ENCODE data around the gene TMEM128. TPM values are rescaled to one million over a fixed set of nuclear protein-coding genes. Genes with fewer than 3 reads are reported as not detected.
"Not testable (repeated sequence)": the region's sequence is repeated elsewhere in the genome, so short reads cannot be mapped to it uniquely, and the experiment has no call there.

TMEM128 gene
- total and polyA plus RNA-seq, 12 donors, result 8.3 to 18.2 (median 11.3) TPM

DNA sequence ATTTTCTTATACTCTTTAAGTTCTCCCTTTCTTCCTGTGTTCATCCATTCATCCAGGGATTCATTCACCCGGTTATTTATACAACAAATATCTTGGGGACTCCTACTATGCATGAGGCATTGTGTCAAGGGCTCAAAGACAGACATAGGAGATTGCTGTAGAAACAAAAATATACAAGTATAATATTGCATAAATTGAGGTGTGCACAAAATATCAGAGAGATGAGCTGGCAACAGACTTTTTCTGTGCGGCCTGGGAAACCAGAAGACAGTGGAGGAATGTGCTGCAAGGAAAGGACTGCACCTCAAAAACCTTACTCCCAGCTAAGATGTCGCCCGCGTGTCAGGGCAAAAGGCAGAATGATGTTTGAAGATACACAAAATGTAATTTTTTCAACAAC, 30.9 kb downstream of the TMEM128 start:
- Histone ChIP-seq H3K9me3 (no peaks in the 10 kb centered on the region), H3K36me3 (no peaks in the 10 kb centered on the region), H3K27me3 (peaks cover 0 to 43% (median 24%) of the 10 kb centered on the region in 7 donors), H3K4me1 (no peaks in the 10 kb centered on the region), H3K4me3 (no peak overlapping the region), H3K27ac (no peak overlapping the region)
- ATAC-seq (no peak), DNase-seq (no peak)
- intact Hi-C loops (cut with DNase I), result no loop called here
- 80 to 82% methylated on average over 5 of the region's 5 CpGs for WGBS, 2 donors
- TF ChIP-seq, protein P1, sequence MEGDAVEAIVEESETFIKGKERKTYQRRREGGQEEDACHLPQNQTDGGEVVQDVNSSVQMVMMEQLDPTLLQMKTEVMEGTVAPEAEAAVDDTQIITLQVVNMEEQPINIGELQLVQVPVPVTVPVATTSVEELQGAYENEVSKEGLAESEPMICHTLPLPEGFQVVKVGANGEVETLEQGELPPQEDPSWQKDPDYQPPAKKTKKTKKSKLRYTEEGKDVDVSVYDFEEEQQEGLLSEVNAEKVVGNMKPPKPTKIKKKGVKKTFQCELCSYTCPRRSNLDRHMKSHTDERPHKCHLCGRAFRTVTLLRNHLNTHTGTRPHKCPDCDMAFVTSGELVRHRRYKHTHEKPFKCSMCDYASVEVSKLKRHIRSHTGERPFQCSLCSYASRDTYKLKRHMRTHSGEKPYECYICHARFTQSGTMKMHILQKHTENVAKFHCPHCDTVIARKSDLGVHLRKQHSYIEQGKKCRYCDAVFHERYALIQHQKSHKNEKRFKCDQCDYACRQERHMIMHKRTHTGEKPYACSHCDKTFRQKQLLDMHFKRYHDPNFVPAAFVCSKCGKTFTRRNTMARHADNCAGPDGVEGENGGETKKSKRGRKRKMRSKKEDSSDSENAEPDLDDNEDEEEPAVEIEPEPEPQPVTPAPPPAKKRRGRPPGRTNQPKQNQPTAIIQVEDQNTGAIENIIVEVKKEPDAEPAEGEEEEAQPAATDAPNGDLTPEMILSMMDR (IDR thresholded peaks at IDR 0.05), result no peak

DNA sequence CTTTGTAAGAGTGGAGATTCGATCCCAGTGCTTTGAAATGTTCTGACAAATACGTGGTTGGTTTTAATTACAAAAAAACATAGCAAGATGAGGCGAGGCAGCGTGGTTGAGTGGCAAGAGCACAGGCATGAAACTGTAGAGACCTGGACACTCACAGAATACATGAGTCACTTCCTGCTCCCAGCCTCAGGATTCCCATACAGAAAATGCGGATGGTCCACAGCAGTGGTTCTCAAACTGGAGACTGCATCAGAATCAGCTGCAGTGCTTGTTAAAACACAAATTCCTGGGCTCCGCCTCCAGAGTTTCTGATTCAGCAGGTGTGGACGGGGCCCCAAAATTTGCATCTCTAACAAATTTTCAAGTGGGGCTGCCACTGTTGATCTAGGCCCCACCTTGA, 31.4 kb downstream of the TMEM128 start:
- WGBS, 2 donors, result 66 to 71% methylated on average over 7 of the region's 7 CpGs
- no peaks in the 10 kb centered on the region for H3K4me1 ChIP-seq
- no peak overlapping the region for H3K27ac ChIP-seq
- peaks cover 0 to 41% (median 19%) of the 10 kb centered on the region in 7 donors for H3K27me3 ChIP-seq
- ATAC-seq, result no peak
- no peak overlapping the region for H3K4me3 ChIP-seq
- H3K9me3 ChIP-seq, result no peaks in the 10 kb centered on the region
- intact Hi-C loops (cut with DNase I), result no loop called here
- no peak for DNase-seq
- no peaks in the 10 kb centered on the region for H3K36me3 ChIP-seq
- TF ChIP-seq, protein P1 (IDR thresholded peaks at IDR 0.05), result no peak

- H3K27me3 ChIP-seq, result peaks cover 0 to 43% (median 13%) of the 10 kb centered on the region in 7 donors
- intact Hi-C loops (cut with DNase I); H3K4me1 ChIP-seq; H3K36me3 ChIP-seq; H3K4me3 ChIP-seq; DNase-seq; H3K27ac ChIP-seq; H3K9me3 ChIP-seq; ATAC-seq: not testable (repeated sequence)
- 68% methylated on average over 4 of the region's 4 CpGs for WGBS, 2 donors
Observed at GRCh38 chr4:4213674-4214073, 34.3 kb downstream of the TMEM128 start.

- no peak overlapping the region for H3K27ac ChIP-seq
Observed at GRCh38 chr4:4206204-4206603, 41.8 kb downstream of the TMEM128 start.

DNA sequence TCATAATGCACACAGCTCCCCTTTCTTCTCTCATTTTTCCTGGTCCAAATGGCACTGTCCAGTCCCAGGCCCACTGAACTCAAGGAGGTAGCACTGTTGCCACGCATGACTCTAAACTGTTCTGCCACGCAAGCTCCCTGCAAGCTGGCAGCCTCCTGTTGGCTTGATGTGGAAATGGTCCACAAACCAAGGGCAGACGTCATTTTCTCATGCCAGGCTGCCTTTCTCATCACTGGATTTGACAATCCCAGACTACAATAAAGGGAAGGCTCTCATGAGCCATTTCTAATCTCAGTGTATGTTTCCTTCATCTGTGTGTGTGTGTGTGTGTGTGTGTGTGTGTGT, 43.6 kb downstream of the TMEM128 start:
- TF ChIP-seq, protein P1 (IDR thresholded peaks at IDR 0.05), result no peak
- H3K4me1 ChIP-seq, result no peaks in the 10 kb centered on the region
- intact Hi-C loops (cut with DNase I), result no loop called here
- peaks cover 0 to 51% (median 27%) of the 10 kb centered on the region in 7 donors for H3K27me3 ChIP-seq
- no peaks in the 10 kb centered on the region for H3K36me3 ChIP-seq
- WGBS, 2 donors, result 84 to 87% methylated on average over 3 of the region's 3 CpGs
- no peak overlapping the region for H3K27ac ChIP-seq
- DNase-seq (no peak), ATAC-seq (no peak)
- H3K4me3 ChIP-seq, result no peak overlapping the region
- H3K9me3 ChIP-seq, result no peaks in the 10 kb centered on the region

More at GRCh38 chr4:4206204-4206603, 41.8 kb downstream of the TMEM128 start:
- Histone ChIP-seq H3K27me3 (peaks cover 0 to 59% (median 27%) of the 10 kb centered on the region in 7 donors), H3K4me1 (no peaks in the 10 kb centered on the region), H3K9me3 (no peaks in the 10 kb centered on the region), H3K36me3 (no peaks in the 10 kb centered on the region), H3K4me3 (no peak overlapping the region)
- intact Hi-C loops (cut with DNase I), result no loop called here
- no peak for ATAC-seq
- TF ChIP-seq, protein P1 (IDR thresholded peaks at IDR 0.05), result no peak
- no peak for DNase-seq
